Activated CD4-positive, alpha-beta T cell treated with anti-CD3 and anti-CD28 coated beads for 24 hours (primary cell): ENCODE data around the gene SSBP2.

Experiments used
- DNase-seq, 2 donors: peaks; one replicate each; pipeline ENCODE4 v3.0.0-alpha.2; 2020; ENCODE audit warnings: low read depth in 2 of 2

The SSBP2 gene

DNA sequence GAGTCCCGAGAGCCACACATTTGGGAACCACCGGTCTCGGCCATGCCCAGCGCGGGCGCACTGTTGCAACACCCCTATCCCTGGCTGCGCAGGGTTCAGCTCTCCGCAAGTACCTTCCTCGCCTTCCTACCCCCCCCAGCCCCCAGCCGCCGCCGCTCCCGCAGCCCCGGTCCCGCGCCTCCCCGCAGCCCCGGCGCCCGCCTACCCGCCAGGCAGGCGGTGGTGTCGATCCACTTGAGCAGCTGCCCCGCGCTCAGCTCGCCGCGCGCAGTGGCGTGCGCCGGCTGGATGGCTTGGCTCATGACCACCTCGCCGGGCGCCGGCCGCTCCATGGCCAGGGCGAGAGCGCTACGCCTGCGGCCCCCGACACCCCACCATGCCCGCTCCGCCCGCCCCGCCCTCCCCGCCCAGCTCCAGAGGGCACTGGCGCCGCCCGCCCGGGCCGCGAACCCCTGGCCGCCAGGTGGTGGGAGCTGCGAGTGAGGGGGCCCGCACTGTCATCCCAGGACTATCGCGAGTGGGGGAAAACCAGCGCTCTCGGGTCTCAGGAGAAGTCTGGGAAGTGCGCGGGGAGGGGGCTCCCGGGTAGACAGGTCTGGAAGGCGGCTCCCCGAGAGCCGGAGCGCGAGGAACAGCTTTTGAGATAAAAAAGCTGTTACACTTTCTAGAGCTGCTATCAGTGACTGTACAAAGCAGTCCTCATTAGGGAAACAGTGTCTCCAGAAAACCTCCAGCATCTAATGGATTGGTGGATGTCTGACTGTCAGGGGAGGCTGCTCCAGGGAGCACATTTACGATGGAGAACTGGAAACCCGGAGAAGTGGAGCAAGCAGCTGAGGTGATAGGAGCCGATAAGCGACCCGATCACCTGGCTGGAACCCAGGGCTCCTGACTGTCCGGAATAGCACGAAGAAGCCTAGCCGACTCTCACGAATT, 356.8 kb downstream of the SSBP2 start, which contains the start of gene ACOT12:
ACOT12 (minus strand) TSS at position 352 of the 936 bp plus-strand sequence; CDS start at position 332, 20 bp downstream.
- DNase-seq, result no peak

DNA sequence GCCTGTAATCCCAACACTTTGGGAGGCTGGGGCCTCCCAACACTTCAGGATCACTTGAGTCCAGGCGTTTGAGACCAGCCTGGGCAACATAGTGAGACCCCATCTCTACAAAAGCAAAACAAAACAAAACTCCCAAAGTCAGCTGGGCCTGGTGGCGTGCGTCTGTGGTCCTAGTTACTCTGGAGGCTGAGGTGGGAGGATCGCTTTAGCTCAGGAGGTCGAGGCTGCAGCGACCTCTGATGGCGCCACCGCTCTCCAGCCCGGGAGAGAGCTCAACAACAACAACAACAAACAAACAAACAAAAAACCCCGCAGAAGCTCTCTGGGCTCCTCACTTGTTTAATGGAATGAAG, 357.5 kb downstream of the SSBP2 start:
- DNase-seq, result no peak

DNA sequence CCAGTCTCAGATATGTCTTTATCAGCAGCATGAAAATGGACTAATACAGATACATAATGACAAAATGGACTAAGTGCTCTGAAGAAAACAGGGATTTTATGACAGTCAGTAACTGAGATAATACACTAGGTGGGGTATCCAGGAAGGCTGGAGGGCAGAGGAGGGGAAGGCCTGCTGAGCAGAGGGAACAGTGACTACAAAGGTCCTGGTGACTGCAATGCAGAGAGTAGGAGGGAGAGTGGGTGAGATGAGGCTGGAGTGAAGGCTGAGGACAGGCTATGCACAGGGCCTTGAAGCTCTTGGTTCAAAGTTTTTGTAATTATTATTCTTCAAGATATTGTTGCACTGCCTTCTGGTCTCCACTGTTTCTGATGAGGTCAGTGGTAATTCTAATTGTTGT, 361.9 kb downstream of the SSBP2 start:
- DNase-seq, result no peak

DNA sequence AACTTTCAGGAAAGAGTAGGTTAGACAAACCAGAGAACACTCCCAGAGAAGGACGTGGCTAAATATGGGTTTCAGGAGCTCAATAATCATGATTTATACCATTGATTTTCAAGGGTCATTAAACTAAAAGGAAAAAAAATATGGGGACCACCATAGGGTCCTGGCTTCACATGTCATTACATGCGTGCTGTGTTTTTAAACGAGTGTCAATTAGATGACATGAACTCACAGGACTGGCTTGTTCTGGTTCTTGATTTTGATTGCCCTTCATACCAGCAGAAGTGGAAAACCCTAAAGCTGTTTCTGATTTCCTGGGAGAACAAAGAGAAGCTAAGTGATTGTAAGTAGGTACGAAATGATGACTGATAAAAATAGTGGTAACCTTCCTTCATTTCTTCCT, 362.7 kb downstream of the SSBP2 start:
- DNase-seq, result no peak

DNA sequence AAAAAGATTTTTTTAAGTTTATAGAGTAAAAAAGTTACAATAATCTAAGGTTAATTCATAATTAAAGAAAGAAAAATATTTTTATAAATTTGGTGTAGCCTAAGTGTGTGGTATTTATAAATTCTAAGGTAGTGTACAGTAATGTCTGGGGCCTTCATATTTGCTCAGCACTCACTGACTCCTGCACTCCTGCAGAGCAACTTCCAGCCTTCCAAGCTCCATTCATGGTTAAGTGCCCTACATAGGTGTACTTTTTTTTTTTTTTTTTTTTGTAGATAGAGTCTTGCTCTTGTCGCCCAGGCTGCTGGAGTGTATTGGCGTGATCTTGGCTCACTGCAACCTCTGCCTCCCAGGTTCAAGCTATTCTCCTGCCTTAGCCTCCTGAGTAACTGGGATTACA, 367.0 kb downstream of the SSBP2 start:
- DNase-seq, result no peak

DNA sequence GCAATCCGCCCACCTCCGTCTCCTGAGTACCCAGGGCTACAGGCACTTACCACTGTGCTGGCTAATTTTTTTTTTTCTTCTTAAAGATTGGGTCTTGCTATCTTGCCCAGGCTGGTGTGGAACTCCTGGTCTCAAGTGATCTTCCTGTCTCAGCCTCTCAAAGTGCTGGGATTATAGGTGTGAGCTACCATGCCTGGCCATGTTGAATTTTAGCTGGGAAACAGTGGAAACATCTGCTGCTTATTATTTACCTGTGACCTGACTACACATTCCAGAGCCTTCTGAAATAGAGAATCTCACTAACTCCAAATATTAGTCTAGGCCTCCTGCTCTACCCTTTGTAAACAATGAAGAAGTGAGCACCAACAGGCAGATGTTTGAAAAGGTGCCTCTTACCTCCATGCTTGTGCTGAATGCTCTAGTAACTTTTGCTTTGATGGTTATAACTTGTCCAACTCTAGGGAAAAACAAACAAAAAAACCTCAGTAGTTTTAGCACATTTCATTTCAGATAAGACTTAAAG, 379.5 kb downstream of the SSBP2 start:
- no peak for DNase-seq

DNA sequence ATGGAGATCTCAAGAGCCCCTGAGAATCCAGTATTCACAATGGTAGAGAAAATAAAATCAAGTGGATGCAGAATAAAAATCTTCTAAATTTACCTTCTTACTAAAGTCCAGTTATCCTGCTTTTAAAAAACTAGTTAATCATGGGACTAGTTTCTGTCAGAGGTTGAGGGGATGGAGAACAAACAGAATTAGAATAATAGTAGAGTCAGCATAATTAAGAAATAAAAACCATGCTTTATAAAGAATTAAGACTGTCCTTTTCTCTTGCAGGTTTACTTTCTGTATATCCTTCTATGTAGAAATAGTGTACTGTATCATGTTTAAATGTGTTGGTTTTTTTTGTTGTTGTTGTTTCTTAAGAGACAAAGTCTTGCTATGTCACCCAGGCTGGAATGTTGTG, 380.0 kb downstream of the SSBP2 start:
- no peak for DNase-seq

DNA sequence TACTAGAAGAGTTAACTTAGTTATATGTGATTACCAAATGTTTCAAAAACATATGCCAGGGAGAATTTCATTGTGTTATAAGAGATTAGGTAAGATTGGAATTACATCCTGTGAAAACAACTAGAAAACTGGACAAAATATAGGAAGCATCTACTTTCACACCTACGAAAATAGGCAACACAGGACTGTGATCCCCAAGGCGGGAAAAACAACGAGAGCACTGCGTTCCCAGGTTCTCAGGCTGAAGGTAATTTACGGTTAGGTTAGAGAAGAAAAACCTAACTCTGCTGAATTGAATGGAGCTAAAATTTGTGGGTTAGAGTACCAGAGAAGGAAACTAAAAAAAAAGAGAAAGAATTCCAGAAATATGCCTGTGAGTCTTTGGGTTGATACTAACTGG, 385.4 kb downstream of the SSBP2 start:
- no peak for DNase-seq

DNA sequence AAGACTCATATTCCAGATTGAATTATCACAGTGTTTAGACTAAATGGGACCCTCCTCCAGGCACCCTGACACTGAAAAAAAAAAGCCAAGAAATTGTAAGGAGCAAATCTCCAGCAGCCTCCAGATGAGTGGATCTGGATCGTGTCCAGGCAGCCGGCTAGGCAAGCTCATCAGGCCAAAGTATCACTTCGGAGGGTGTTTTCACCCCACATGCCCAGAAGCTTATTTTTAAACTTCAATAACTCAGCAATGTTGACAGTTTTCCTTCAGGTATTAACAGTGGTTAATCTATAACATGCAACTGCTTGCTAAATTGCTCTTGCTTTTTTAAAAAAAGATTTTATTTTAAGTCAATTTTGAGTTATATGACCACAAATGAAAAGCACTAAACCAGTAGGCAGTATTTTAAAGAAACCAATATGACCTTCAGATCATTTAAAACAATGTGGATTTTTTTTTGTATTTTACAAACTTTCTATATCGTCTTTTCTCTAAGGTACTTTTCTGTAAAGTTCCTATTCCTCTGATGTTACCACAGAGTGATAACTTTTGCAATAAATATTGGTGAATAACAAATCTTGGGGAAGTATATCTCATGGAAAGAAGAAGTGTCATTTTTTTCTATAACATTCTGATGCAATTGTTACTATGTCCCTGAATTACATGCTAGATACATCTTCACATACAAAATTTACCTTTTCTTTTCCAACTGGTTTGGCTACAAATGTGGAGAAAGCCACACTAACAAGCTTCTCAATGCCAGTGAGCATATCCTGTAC, 387.6 kb downstream of the SSBP2 start:
- DNase-seq, result no peak
